Caco-2 (cell line): Measurements from ENCODE around the gene RAP1GAP2. TPM values are rescaled to one million over a fixed set of nuclear protein-coding genes. Genes with fewer than 3 reads are reported as not detected.
"Not testable (repeated sequence)": the region's sequence is repeated elsewhere in the genome, so short reads cannot be mapped to it uniquely, and the experiment has no call there.

Experiments used
- BruUV-seq: library from RNA; stranded (reverse); fragments of 400-500 nt; replicated peaks from 2 replicates; lab custom pipeline; 2021; lab: Mats Ljungman, UMichigan
- CTCF ChIA-PET: fragments of 300-600 bp; sonication (Branson Sonifier 250); formaldehyde crosslinking; loops from one replicate; lab custom pipeline; 2022; ENCODE audit warnings: antibody characterized with exemption; lab: Charles Lee
- POLR2A ChIA-PET: fragments of 300-600 bp; sonication (Branson Sonifier 250); formaldehyde crosslinking; loops from one replicate; lab custom pipeline; 2022; ENCODE audit warnings: antibody characterized with exemption; lab: Charles Lee
- DNase-seq, 2 experiments: peaks; one replicate each; pipeline versions ENCODE4 v3.0.0 to v3.0.0-alpha.2; 2020 to 2022
- H3K27me3 ChIP-seq: replicated peaks from 2 replicates; pipeline ENCODE4 v1.6.0; 2011; ENCODE audit warnings: low read length; ENCODE audit not compliant: control insufficient read depth, insufficient read depth
- H3K36me3 ChIP-seq: 2 replicates; pipeline ENCODE4 v1.5.1; 2011; ENCODE audit warnings: low read length; ENCODE audit not compliant: control insufficient read depth, insufficient read depth
- H3K4me1 ChIP-seq: fragments of 250-450 bp; sonication (Bioruptor Pico); 2 replicates; pipeline ENCODE4 v1.5.1; 2020; ENCODE audit warnings: mild to moderate bottlenecking
- H3K4me3 ChIP-seq: 2 replicates; pipeline ENCODE4 v1.5.1; 2011; ENCODE audit warnings: low read depth, mild to moderate bottlenecking, control low read depth, low read length
- H3K9me3 ChIP-seq: fragments of 250-450 bp; sonication (Bioruptor Pico); 2 replicates; pipeline ENCODE4 v1.5.1; 2020; ENCODE audit warnings: mild to moderate bottlenecking, moderate library complexity
- H3K27ac Mint-ChIP-seq: one replicate; pipeline ENCODE4 v1.8.0; 2022; ENCODE audit warnings: mixed read lengths; ENCODE audit not compliant: unreplicated experiment
- H3K27me3 Mint-ChIP-seq: one replicate; pipeline ENCODE4 v1.8.0; 2022; ENCODE audit warnings: mixed read lengths; ENCODE audit not compliant: insufficient read depth, unreplicated experiment
- H3K36me3 Mint-ChIP-seq: one replicate; pipeline ENCODE4 v1.8.0; 2022; ENCODE audit warnings: mild to moderate bottlenecking, mixed read lengths; ENCODE audit not compliant: insufficient read depth, unreplicated experiment
- H3K4me1 Mint-ChIP-seq: one replicate; pipeline ENCODE4 v1.8.0; 2022; ENCODE audit warnings: low read depth, mixed read lengths; ENCODE audit not compliant: unreplicated experiment
- H3K4me3 Mint-ChIP-seq: one replicate; pipeline ENCODE4 v1.8.0; 2022; ENCODE audit warnings: mild to moderate bottlenecking, moderate library complexity, mixed read lengths; ENCODE audit not compliant: unreplicated experiment
- H3K9me3 Mint-ChIP-seq: one replicate; pipeline ENCODE4 v1.8.0; 2022; ENCODE audit warnings: mixed read lengths; ENCODE audit not compliant: unreplicated experiment
- intact Hi-C: fragments of 100-400 bp; cut with micrococcal nuclease; formaldehyde crosslinking; loops from one replicate; pipeline ENCODE4 v1.10.0; 2022; ENCODE audit not compliant: unreplicated experiment
- microRNA-seq: library from miRNA; unstranded; fragments of <30 nt; microRNA quantifications from one replicate; pipeline ENCODE4 v1.2.0, GENCODE V29; 2022
- total RNA-seq: library from RNA; stranded (reverse); gene quantifications from 2 replicates; pipeline ENCODE4 v1.2.3, GENCODE V29; 2022

The RAP1GAP2 gene
- total RNA-seq, 1 experiment from 2014 or later = 45.3 TPM

GRCh38 chr17:3062824-3063377 lies 266.7 kb downstream of the RAP1GAP2 start:
- H3K4me3 ChIP-seq, CTCF ChIA-PET, H3K36me3 ChIP-seq, H3K36me3 Mint-ChIP-seq, H3K9me3 Mint-ChIP-seq, H3K27ac Mint-ChIP-seq, H3K9me3 ChIP-seq, H3K4me1 ChIP-seq, H3K27me3 ChIP-seq, H3K4me1 Mint-ChIP-seq, POLR2A ChIA-PET, H3K4me3 Mint-ChIP-seq, H3K27me3 Mint-ChIP-seq, BruUV-seq, intact Hi-C loops, DNase-seq: not testable (repeated sequence)

DNA sequence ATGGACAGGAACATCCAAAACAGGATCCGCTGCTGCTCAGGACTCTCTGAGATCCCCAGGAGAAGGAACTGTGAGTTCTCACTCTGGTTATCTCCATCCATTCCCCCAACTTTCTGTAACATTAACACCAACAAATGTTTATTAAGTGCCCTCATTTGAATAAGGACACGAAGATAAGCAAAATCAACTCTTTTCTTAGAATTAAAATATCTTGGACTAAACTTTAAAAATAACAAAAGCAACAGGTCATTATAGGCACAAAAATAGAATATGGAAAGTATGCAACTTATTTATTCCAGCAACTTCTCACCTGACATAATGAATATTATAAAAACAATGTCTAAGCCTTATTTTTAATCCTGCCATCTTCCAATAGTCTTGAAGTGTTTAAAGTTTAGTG lies 267.3 kb downstream of the RAP1GAP2 start, which contains the start of gene OR1D5:
Gene OR1D5, minus strand, starts transcription at position 101 of the 400 bp plus-strand sequence. Its CDS starts 0 bp downstream, at position 101.
- H3K27ac Mint-ChIP-seq = not testable (repeated sequence)

GRCh38 chr17:3065192-3065591 lies 269.0 kb downstream of the RAP1GAP2 start:
- intact Hi-C loops, DNase-seq, H3K4me1 ChIP-seq, H3K9me3 Mint-ChIP-seq, CTCF ChIA-PET, H3K9me3 ChIP-seq, POLR2A ChIA-PET, H3K27ac Mint-ChIP-seq, H3K27me3 Mint-ChIP-seq, H3K4me3 ChIP-seq, H3K4me1 Mint-ChIP-seq, H3K4me3 Mint-ChIP-seq, H3K36me3 Mint-ChIP-seq, H3K36me3 ChIP-seq, H3K27me3 ChIP-seq, BruUV-seq: not testable (repeated sequence)

More for the DNA sequence above, 267.3 kb downstream of the RAP1GAP2 start, which contains the start of gene OR1D5:
- DNase-seq, H3K9me3 ChIP-seq, BruUV-seq, H3K4me1 ChIP-seq, H3K4me3 ChIP-seq, H3K36me3 ChIP-seq, H3K36me3 Mint-ChIP-seq, POLR2A ChIA-PET, intact Hi-C loops, H3K27me3 Mint-ChIP-seq, H3K4me1 Mint-ChIP-seq, CTCF ChIA-PET, H3K9me3 Mint-ChIP-seq, H3K4me3 Mint-ChIP-seq, H3K27me3 ChIP-seq: not testable (repeated sequence)

DNA sequence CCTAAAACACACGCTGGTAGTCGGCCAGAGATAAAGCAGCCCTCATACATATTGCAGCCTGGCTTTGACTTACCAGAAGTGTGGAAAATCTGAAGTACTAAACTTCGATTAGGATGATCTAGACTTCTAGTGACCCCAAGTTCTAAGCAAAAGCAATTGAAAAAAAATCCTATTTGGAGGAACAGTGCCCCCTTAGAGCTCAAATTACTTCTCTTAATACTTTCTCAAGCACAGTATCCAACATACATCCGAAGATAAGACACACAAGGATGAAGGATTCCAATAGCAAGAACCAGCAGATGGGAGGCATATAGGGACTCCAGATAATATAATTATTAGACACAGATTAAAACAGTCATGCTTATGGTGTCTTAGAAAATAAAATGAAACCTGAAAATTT lies 277.6 kb downstream of the RAP1GAP2 start:
- H3K36me3 Mint-ChIP-seq, H3K9me3 ChIP-seq, H3K4me1 ChIP-seq, H3K4me3 Mint-ChIP-seq, H3K4me1 Mint-ChIP-seq, H3K9me3 Mint-ChIP-seq, CTCF ChIA-PET, BruUV-seq, intact Hi-C loops, H3K27me3 ChIP-seq, H3K36me3 ChIP-seq, H3K4me3 ChIP-seq, H3K27ac Mint-ChIP-seq, POLR2A ChIA-PET, DNase-seq: not testable (repeated sequence)
- H3K27me3 Mint-ChIP-seq = peaks cover 22% of the 10 kb centered on the region

Small RNAs within 50 kb of the gene (microRNA-seq; reads per million reads assigned to microRNA genes)
- not detected for gene MIR1253

Other genes with a start within 250 kb of the RAP1GAP2 start
- 141 and 153 TPM in 2 replicates for gene PAFAH1B1, start 202.8 kb upstream of the RAP1GAP2 start, total RNA-seq
- 161 and 164 TPM in 2 replicates for gene CLUH, start 84.7 kb upstream of the RAP1GAP2 start, total RNA-seq
- 0.66 and 1.1 TPM in 2 replicates for gene CCDC92B, start 46.8 kb upstream of the RAP1GAP2 start, total RNA-seq